AG08395 (cell line): Measurements from ENCODE around the gene NR2F2.
A peak's percentile ranks its signal among the peaks of the same experiment; 100 is the strongest.

Experiments used
- DNase-seq: peaks from one replicate; pipeline ENCODE4 v3.0.0; 2012; ENCODE audit warnings: mixed read lengths, low spot score

Gene NR2F2

DNA sequence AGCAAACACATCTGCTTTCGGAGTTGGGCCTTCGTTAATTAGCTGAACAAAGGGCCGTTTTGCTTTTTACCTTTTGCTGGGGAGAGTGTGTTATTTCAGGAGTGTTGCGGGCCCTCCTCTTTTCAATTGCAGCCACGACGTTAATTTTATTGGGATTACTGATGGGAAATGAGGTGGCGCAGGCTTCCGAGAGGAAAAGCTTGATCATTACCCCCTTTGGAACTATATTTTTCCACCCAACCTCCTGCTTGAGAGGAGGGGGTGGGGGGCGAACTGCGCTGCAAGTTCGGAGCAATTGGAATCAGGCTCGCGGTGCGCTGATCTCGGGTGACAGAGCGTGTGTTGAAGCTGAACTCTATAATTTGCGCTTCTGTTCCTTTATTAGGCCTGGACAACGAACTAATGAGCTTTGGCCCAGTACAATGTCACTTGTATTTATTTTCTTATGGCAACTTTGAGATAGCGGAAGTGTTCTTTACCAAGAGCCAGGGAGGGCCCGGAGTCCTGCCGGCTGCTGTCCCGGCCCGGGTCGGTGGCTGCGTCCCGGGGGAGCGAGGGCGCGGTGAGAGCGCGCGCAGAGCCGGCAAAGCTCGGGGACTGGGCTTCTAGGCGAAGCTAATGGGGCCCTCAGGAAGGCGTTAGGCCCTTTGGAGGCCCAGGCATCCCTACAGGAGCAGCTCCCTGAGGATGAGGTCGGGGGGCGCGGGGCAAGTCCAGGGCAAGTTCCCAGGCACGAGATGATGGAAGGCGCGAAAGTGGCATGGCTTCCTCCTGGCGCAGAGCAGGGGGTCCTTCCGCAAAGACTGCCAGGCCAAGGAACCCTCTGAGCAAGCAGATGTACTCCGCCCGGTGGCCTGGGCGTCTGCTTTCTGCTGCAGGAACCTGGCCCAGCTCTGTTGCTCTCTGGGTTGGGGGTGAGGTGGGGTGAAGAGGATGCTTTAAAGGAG, 12.9 kb downstream of the NR2F2 start:
- no peak for DNase-seq

DNA sequence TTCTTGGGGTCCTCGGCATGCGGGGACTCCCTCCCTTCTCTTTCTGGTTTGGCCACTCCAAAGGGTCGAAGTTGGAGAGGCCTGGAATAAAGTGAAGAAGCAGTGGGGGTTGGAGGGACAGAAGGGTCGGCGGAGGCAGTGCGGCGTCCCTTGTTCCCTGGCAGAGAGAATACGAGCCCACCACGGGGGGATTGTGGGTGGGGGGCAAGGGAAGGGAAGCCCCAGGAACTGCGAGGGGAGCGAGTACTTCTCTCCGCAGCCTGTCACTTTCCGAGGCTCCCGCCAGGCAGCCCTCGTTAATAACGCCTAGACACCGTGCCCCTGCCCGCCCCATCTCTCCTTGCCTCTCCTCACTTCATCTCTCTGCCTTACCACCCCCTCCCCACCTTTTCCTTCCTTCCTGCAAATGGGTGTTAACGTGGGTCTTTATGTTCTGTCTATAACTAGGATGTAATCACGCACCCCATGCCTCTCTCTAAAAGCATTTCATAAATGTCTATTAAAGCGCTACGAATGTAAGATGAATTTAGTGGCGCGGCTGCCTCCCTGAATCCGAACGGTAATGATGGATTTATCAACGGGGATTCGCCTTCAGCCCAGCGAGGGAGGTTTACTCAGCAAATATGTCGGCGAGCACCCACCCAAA, 13.7 kb downstream of the NR2F2 start:
- DNase-seq, result no peak

DNA sequence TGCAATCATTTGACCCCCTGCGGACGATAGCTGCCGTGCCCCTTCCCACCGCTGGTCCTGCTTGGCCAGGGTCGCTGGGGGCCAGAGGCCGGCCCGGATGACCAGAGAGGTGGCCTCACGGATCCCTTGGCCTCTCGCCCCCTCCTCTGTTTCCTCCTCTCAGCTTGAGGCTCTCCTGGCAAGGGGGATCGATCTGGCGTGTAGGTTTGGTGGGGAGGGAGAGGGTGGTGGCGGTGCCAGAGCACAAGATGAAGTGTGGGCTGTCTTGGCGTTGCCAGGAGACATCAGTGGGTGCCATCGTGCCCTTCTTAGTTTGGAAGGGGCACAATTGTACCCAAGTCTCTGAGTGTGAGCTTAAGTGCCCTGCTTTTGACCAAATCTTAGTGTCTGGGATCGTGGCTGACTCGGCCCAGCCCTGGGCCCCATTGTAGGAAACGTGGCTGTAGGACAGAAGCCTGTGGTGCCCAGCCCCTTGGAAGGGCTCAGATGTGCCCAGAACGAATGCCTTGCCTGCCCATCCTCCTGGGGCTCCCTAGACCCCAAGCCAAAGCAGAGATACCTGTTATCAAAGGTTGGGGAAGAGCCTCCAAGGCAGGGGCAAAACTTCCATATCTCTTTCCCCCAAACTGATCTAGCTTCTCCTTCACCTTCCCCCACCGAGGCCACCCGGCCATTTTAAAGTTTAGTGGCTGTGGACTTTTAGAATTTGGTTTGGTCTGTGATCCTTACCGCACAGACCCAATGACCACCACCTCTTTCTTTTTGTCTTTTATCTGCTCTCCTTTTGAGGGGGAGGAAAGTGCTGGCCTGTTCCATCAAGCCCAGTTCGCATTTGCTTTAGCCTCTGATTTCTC, 14.4 kb downstream of the NR2F2 start:
- no peak for DNase-seq

DNA sequence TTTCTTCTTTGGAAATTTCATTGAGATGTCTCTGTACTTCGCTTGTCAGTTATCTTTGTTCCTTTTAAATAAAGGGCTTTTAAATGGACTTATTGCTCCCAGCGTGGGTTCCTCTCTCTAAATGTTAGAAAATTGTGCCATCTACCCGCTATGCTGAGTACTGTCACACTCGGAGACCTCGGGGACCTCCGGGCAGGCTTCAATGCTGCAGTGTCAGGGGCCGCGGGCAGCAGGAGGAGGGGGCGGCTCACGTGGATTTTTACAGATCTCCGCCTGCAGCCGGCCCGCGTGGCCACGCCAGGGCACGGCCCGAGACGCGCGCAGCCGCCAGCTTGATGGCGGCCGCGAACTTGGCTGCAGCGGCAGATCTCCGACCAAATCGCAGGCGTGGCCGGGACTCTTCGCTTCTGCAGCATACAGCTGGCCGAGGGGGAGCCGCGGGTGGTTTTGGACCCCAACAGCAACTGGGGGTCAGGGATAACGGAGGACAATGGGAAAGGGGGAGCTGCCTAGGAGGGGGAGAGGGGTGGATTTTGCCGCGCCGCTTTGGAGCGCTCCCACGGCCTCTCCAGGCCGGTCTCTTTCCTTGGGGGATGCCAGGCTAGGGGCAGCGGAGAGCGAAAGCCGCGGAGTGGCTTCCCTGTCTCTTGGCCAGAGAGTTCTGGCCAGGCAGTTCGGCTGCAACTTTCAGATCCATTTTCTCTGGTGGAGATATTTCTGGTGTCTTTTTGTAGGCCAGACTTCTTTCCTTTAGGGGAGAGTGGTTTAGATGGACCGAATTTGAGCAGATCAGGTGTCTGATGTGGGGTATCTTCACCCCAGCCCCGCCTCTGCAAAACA, 15.3 kb downstream of the NR2F2 start:
- peak; percentile 83 for DNase-seq

DNA sequence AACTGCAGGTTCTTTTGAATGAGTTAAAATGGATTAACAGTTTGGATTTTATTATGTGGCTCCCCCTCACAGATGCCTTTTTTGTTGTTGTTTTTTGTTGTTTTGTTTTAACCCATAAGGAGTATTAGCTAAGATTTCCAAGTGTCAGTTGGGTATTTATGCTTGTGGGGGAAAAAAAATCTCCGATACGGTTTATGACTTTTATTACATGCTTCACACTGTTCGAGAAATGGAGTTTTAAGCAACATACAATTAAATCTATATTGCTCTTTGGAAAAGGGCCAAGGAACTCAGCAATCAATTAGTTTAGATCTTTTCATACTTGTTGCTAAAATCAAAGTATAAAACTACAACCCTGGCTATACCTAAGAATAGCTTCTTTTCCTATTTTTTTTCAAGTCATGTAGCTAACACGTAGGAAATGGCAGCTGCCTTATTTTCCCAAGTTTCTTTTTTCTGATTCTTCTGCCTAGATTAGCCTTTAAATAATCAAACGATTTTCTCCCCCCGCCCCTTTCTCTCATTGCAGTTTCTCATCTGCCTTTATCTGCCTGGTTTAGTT, 16.0 kb downstream of the NR2F2 start:
- no peak for DNase-seq

DNA sequence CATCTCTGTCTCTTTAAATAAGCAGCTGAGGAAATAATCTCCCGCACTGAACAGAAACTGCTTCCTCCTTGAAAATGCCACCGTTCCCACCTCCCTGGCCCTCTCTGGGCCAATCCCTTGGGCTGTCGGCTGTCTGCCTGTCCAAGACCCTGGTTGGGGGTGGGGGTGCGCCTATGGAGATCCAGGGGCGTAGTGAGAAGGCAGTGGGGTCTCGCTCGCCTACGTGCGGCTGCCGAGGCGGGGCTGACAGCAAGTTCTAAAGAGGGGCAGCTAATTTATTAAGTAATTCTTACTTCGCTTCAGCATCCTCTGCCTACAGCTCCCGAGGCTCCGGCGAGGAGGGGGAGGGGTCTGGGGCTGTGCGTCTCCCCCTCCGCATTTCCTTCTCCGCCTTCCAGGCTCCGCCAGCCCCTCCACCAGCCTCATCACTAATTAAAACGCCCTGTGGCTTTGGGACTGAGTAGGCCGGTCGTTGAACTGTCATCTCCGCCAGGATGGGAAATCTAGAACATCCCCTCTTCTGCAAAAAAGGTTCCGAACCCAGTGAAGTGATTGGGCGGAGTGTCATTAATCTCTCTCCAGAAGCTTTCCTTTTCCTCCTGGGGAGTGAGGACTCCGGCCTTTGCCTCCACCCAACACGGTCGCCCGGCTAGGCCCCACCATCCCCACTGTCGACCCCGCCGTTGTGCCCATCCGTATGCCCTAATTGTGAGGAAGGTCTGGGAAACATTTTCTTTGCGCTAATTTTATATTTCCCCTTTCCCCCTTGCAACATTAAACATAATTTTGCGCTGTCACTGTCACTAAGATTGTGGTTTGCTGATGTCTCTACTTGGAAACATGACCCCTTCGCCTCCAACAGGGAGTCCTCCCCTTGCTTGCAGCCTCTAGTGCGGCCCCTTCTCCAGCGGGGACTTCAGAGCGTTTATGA, 16.9 kb downstream of the NR2F2 start:
- no peak for DNase-seq

DNA sequence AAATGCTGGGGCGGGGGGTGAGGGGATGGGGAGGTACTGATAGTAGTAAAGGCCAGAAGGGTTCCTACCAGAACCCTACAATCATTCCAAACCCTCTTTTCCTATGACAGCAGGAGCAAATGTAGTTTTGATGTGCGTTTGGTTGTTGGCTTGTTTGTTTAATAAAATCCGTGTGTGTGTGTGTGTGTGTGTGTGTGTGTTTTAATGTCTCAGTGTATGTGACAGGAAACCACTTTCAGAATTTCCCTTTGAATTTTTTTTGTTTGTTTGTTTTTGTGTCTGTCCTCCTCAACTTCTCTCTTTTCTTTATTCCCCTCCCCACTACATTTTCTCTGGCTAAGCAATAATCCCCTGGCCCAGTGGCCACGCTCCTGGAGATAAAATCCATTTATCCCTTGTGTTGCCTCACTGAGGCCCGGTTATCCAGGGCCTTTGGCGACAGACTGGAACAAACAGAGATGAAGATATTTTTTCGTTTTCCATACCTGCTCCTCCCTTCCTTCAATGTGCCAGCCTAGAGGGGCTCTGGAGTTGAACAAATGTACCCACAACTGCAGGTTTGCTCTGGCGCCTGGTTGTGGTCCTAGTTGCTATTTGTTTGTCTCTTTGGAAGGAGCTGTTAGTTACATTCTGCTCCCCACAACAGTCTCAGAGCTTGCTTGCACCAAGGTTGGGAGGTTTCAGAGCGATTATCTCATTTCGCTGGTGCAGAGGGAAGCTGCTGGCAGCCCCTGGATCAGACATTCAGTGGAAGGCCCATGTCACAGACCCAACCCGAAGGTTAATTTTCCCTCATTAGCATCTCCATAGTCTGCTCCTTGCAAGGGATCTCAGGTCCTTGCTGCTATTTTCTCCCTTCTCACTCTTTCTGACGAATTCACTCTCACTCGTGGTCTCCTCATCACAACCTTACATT, 17.9 kb downstream of the NR2F2 start:
- DNase-seq, result no peak

DNA sequence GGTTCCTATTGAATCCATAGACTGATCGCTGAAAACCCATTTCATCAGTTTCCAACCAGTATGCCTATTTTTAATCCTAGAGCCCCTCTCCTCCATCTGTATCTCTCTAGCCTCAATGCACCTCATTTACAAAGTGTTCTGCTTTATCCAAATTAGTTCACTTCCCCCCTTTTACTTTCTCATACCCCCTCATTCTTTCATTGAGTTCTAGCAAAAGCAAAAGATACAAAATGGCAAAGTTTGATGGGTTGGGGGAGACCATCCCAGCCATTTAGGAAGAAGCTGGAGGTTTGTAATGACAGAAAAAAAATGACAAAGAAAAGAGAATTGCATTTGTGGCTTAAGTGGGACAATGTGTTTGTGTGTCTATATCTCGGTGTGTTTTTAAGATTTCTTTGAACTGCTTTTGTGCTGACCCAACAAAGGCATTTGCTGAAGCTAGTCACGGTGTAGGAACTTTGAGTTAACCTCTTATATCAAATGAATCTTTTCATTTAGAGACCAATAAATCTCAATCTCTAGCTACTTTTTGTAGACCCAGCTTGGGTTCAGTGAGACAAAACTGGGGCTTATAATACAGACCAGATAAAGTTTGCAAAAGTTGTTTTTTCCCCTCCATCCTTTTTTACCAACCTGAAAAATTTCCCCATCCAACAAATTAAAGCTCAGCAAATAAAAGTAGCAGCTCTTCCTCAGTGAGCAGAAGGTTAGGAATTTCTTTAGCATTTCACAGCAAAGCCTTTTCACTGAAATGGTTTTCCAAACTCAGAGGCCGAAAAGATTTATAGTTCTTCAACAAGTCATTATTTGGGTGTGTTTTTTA, 18.7 kb downstream of the NR2F2 start:
- DNase-seq, result no peak

DNA sequence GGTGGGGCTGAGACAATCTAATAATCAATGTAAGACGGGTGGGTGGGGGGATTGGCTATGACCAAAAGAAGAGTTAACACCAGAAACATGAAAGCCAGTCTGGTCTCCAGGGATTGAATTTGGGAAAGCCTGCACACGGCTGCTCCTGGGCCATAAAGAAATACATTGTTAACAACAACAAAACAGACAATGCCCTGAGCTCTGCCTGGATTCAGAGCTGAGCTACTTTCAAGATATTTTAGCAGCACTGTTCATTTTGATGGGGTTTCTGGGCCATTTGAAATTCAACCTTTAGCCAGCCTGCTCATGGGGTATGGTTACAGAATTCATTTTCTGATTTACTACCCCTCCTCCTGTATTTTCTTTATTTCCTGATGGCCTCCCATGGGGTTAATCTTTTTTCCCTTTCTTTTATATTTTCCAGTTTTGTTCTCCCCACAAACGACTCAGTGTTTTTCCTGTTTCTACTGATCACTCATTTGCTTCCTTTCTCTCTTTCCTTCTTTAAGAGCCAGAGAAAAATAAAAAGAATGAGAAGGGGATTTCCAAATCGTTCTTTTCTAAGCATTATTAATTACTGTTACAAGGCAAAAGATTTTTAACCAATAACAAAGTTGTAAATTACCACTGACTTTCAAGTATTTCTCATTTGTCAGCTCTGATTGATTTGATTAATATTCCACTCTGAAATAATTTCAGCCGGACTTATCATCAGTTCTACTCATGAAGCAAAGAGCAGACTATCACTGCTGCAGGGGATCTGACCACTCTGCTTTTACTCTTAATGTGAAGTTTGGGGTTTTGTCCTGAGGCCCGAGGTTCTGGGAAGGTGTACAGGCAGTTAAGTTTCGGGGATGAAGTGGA, 19.6 kb downstream of the NR2F2 start:
- DNase-seq, result no peak

DNA sequence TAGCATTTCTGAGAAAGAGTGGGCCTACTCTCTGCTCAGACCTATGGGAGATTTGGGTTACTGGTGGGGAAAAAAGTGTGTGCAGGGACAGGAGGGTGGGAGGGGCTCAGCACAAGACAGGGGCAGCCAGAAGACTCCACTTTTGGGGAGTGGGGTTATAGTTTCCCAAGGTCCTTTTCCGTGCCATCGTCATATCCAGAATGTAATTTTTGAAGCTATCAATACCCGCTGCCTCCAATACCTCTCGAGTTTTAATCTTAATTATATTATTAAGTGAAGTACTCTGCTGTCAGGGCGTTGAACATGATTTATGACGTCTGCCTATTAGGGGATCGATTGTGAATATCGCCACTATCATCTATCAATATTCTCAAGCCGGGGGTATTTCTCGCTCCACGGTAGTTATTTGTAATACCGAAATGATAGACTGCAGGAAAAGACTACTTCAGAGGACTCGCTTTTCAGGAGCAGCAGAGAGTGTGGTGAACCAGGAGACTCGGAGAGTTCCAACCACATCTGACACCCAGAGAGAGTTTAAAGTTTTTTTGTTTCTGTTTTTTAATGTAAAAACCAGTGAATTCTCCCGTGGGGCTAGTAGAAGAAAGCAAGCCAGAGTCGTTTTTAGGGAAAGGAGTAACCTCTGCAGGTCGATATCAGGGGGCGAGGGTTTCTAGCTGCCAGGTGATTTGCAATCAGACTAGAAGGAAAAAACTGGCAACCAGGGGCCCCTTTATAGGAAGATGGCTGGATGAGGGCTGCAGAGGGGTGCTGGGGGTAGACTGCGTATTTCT, 20.6 kb downstream of the NR2F2 start:
- DNase-seq, result no peak

DNA sequence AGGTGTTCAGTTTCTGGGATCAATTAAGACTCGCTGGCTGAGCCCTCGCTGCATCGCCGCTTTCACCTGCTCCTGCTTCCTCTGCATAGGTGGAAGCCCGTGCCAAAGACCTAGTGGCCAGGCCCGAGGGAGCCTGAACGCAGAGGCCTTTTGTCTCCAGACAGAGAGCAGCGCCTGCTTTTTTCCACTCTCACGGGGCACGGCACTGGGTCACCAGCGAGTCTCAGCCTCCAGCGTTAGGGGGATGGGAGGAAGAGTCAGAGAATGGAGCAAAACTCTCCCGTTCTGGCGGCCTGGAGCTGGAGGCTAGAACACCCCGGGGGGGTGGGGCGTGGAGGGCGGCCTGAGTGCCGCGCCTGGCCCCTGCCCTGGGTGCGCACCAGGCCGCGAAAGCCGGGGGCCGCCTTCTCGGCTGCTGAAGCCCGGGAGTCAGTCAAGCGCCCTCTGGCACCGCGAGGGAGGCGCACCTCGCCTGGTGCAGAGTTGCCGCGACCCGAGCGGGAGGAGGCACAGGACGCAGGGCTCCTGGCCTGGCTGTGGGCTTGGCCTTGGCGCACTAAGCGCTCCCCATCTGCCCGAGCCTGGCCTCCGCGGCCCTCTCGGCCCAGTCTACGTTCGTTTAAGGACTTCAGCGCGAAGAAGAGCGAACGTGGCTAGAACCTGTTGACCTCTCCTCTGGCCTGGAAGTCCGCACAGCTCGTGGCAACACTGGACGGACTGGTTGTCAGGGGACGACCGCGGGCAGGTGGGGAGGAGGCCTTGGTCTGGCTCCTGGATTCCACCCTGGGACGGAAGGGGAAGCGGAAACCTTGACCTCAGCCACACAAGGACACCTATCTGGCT, 21.5 kb downstream of the NR2F2 start:
- DNase-seq, result no peak

DNA sequence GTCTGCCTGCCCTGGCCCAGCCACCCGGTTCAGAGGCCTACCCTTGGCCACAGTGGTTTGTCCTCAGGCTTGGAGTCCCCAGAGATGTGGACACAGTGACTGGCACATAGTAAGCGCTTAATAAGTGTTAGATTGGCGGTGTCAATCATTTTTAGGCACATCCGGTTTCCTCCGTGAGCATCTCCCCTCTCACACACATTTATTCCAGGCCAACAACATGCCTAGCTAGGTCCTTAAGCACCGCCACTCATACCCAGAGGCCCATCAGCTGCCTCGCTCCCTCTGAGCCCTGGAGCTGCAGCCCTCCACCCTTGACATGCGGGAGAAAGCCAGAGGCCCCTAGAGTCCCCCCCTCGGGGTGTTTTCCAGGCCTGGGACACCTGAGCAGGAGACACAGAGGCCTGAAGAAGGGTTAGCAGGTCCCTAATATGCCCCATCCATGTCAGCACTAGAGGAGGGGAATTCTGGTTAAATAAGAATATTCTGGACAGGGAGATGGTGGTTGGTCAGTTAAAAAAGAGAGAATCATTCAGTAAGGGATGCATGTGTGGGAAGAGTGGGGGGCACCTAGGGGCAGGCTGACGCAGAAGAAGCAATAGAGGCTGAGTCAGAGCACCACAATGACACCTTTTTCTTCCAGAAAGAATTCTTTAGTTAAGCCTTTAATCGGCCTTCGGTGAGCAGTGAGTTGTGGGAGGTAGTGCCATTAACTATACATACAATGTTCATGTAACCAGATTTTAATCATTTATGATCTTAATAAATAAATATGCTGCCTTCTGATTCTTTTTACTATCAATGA, 22.3 kb downstream of the NR2F2 start:
- no peak for DNase-seq

DNA sequence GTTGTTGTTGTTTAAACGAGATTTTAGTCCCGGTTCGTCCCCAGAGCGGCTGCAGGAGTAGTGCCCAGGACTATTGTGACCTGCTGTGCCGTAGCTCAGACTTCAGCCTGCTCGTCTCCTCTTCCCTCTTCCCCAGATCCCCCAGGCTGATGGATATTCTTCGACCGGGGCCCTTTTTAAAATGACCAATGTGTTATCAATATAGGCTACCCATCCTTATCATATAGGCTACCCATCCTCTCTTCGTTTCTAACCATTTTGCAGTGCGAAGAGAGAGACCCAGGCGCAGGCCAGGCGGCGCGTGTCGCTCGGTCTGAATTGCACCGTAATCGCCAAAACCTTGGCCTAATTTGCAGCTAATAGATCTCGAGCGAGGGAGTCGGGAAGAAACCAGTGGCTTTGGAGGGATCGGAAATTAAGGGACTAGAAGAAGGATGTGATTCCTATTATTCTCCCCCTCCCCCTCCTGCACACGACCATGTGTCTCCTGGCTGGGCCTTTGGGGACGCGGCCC, 23.0 kb downstream of the NR2F2 start:
- no peak for DNase-seq
